Heart right ventricle (tissue), 16 donors: Measurements from ENCODE around the gene RPS24. TPM values are rescaled to one million over a fixed set of nuclear protein-coding genes. Genes with fewer than 3 reads are reported as not detected.

Experiments used
- ATAC-seq, 8 donors: fragments of 200-7000 bp; cut with Tn5 transposase; one replicate each; pipeline ENCODE4 v1.9.1; 2020; ENCODE audit warnings: mild to moderate bottlenecking in 8 of 8, moderate library complexity in 8 of 8, moderate number of reproducible peaks in 1 of 8
- DNase-seq, 2 donors: peaks; one replicate each; pipeline ENCODE4 v3.0.0-alpha.2; 2020
- H3K27ac ChIP-seq, 10 donors: fragments of 200-600 bp; sonication (generic) in 2 of 10; one replicate each; pipeline versions ENCODE4 v1.5.0 to v1.8.0; 2020 to 2022; ENCODE audit warnings: mild to moderate bottlenecking in 3 of 10
- H3K27me3 ChIP-seq, 7 donors: fragments of 200-600 bp; one replicate each; pipeline ENCODE4 v1.8.0; 2021 to 2022; ENCODE audit warnings: mild to moderate bottlenecking in 2 of 7
- H3K36me3 ChIP-seq, 9 donors: fragments of 200-600 bp; sonication (generic) in 1 of 9; one replicate each; pipeline versions ENCODE4 v1.5.0 to v1.8.0; 2020 to 2022; ENCODE audit warnings: mild to moderate bottlenecking in 2 of 9
- H3K4me1 ChIP-seq, 9 donors: fragments of 200-600 bp; sonication (generic) in 1 of 9; one replicate each; pipeline versions ENCODE4 v1.5.0 to v1.8.0; 2020 to 2022; ENCODE audit warnings: mild to moderate bottlenecking in 4 of 9
- H3K4me3 ChIP-seq, 10 donors: fragments of 200-600 bp; sonication (generic) in 2 of 10; one replicate each; pipeline versions ENCODE4 v1.5.0 to v1.8.0; 2020 to 2022; ENCODE audit warnings: mild to moderate bottlenecking in 7 of 10, moderate library complexity in 2 of 10
- H3K9me3 ChIP-seq, 11 donors: fragments of 200-600 bp in 10 of 11; sonication (generic) in 2 of 11; one replicate each; pipeline versions ENCODE4 v1.5.0 to v1.8.0; 2013 to 2022; ENCODE audit warnings: mild to moderate bottlenecking in 2 of 11, control low read depth in 1 of 11, moderate library complexity in 1 of 11
- WGBS, 2 donors: extraction: QIAGEN DNeasy Blood & Tissue Kit; methylation state at CpG; one replicate each; pipeline ENCODE4 v1.1.7; 2013; ENCODE audit warnings: inconsistent platforms in 1 of 2; 5-methylcytosine and 5-hydroxymethylcytosine counted together
- intact Hi-C, 10 donors: fragments of 100-400 bp; cut with DNase I; formaldehyde crosslinking; loops; one replicate each; pipeline versions ENCODE4 v1.11.1 to v1.14.2; 2022
- polyA plus RNA-seq, 2 donors: library from polyadenylated mRNA; stranded (reverse); fragments of 200-250 nt; gene quantifications; one replicate each; pipeline ENCODE4 v1.2.3, GENCODE V29; 2013
- total RNA-seq, 10 donors: library from RNA; stranded (reverse); fragmentation: NEBNext Ultra II Directional in 3 of 10; extraction: Animal tissue kit (Norgen Biotek cat#: 25700) in 3 of 10; gene quantifications; one replicate each; pipeline versions ENCODE4 v1.2.1 to v1.2.4, GENCODE V29; 2021 to 2023
- TF ChIP-seq, protein P1 (sequence below), 9 donors: fragments of 200-600 bp; sonication (generic) in 2 of 9; IDR thresholded peaks; one replicate each; pipeline versions ENCODE4 v1.5.0 to v1.8.0; 2021 to 2022; ENCODE audit warnings: antibody characterized with exemption in 9 of 9, mild to moderate bottlenecking in 5 of 9, moderate library complexity in 1 of 9
- donor health status: Arrhythmogenic right ventricular cardiomyopathy.
- donor health status: ischemic (EF 13 %, LVEDD 7.1; RV severe dilation, severe dysfunction).
- donor health status: healthy with polysubstance abuse.
- donor health status: DM: no; HTN: yes; CAD: no.
- donor health status: DM: no; HTN: no; CAD: no.
- donor health status: ischemic (EF 25% LVEDD 6.9; RV normal size, moderate dysfunction).
- donor health status: ischemic (EF 25% LVEDD 5.7; RV mildly dilated, moderate dysfunction).
- donor health status: healthy.
- donor health status: DM: yes; HTN: yes; CAD: no.
- donor health status: Ischemic cardiomyopathy.
- donor health status: ischemic (EF 35%, LVEDD 5.7; RV mildly dilated, moderate dysfunction).
- donor health status: nonischemic (EF 11% LVEDD 7.7; RV severe dilation, severe dysfunction).
- donor health status: DM: yes; HTN: yes; CAD: no.
- donor health status: PGD.
- donor health status: ischemic (EF 29% LVEDD 5.4; RV normal size, mild dysfunction).
- donor health status: nonischemic (EF 23%, LVEDD 6.1; RV moderate dilation, normal function).

The RPS24 gene
- total and polyA plus RNA-seq, 12 donors: 568 to 4,355 (median 813) TPM

DNA sequence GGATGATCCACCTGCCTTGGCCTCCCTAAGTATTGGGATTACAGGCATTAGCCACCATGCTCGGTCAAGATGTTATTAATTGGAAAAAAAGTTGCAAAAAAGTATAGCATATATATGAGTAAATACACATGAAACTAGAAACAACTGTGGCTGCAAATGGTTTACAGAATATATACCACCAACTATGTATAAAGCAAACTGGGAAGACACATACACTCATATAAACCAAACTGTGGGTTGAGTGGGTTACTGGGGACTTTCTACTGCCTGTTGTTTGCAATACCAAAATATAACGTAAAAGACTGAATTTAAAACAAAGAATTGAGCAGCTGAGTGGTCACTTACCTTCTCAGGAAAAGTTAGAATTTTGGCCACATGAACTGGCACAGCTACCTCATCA lies 12.5 kb upstream of the RPS24 start:
- H3K27ac ChIP-seq: no peak overlapping the region
- H3K27me3 ChIP-seq: no peaks in the 10 kb centered on the region
- peaks cover 0 to 100% (median 94%) of the 10 kb centered on the region in 9 donors for H3K36me3 ChIP-seq
- no peak overlapping the region for H3K4me3 ChIP-seq
- DNase-seq (no peak), ATAC-seq (no peak)
- intact Hi-C loops: no loop called here
- no peaks in the 10 kb centered on the region for H3K4me1 ChIP-seq
- no peaks in the 10 kb centered on the region for H3K9me3 ChIP-seq
- WGBS, 2 donors: 91 to 95% methylated on average over 2 of the region's 2 CpGs
- TF ChIP-seq, protein P1, sequence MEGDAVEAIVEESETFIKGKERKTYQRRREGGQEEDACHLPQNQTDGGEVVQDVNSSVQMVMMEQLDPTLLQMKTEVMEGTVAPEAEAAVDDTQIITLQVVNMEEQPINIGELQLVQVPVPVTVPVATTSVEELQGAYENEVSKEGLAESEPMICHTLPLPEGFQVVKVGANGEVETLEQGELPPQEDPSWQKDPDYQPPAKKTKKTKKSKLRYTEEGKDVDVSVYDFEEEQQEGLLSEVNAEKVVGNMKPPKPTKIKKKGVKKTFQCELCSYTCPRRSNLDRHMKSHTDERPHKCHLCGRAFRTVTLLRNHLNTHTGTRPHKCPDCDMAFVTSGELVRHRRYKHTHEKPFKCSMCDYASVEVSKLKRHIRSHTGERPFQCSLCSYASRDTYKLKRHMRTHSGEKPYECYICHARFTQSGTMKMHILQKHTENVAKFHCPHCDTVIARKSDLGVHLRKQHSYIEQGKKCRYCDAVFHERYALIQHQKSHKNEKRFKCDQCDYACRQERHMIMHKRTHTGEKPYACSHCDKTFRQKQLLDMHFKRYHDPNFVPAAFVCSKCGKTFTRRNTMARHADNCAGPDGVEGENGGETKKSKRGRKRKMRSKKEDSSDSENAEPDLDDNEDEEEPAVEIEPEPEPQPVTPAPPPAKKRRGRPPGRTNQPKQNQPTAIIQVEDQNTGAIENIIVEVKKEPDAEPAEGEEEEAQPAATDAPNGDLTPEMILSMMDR (IDR thresholded peaks at IDR 0.05): no peak

DNA sequence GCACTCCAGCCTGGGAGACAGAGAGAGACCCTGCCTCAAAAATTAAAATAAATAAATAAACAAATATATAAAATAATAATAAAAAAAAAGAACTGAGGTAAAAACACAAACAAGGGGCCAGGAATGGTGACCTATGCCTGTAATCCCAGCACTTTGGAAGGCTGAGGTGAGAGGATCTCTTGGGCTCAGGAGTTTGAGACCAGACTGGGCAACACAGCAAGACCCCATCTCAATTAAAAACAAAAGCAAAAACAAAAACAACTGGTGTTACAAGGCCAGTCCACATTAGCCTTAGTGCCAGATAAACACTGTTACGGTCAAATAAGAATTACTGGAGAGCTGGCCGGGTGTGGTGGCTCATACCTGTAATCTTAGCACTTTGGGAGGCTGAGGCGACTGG lies 9.9 kb upstream of the RPS24 start:
- no peaks in the 10 kb centered on the region for H3K9me3 ChIP-seq
- H3K27me3 ChIP-seq: no peaks in the 10 kb centered on the region
- no peak overlapping the region for H3K27ac ChIP-seq
- H3K36me3 ChIP-seq: peaks cover 0 to 85% (median 71%) of the 10 kb centered on the region in 9 donors
- TF ChIP-seq, protein P1 (IDR thresholded peaks at IDR 0.05): no peak
- intact Hi-C loops: no loop called here
- 98 to 100% methylated on average over 3 of the region's 3 CpGs for WGBS, 2 donors
- H3K4me1 ChIP-seq: peaks cover 6 to 20% (median 15%) of the 10 kb centered on the region in 9 donors
- no peak for DNase-seq
- no peak overlapping the region for H3K4me3 ChIP-seq
- ATAC-seq: no peak

DNA sequence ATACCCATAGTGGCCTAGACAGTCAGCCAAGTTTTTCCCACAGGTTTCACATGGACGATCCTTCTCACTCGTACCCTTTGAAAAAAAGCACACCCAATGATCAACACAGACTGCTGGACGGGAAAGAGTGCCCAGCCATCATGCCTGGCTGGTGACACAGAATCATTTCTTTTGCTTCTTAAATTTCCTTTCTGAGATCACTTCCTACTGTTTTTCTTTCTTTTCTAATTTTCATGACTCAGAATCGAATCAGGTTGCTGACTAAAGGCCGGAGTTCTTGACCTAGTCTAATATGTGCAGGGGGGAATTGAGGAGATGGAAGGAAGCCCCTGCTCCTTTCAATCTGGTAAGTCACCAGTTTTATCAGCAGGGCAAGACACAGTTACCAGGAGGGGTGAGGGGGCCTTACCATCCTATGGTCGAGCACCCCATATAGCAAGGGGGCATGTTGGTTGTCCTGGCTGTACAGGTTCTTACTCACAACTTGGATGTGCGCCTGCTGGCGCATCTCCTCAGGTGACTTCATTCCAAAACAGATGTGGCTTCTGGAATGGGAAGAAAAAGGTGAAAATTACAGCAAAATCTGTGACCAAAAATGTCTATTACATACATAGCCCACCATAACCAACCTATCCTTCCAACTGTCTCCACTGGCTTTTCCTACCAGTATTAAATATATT lies 7.8 kb upstream of the RPS24 start:
- Histone ChIP-seq H3K27me3 (no peaks in the 10 kb centered on the region), H3K36me3 (peaks cover 0 to 64% (median 52%) of the 10 kb centered on the region in 9 donors), H3K9me3 (no peaks in the 10 kb centered on the region), H3K27ac (no peak overlapping the region), H3K4me3 (no peak overlapping the region), H3K4me1 (peaks cover 8 to 31% (median 20%) of the 10 kb centered on the region in 9 donors)
- 91 to 92% methylated on average over 8 of the region's 8 CpGs for WGBS, 2 donors
- DNase-seq (no peak), ATAC-seq (no peak)
- TF ChIP-seq, protein P1 (IDR thresholded peaks at IDR 0.05): no peak
- intact Hi-C loops: no loop called here

DNA sequence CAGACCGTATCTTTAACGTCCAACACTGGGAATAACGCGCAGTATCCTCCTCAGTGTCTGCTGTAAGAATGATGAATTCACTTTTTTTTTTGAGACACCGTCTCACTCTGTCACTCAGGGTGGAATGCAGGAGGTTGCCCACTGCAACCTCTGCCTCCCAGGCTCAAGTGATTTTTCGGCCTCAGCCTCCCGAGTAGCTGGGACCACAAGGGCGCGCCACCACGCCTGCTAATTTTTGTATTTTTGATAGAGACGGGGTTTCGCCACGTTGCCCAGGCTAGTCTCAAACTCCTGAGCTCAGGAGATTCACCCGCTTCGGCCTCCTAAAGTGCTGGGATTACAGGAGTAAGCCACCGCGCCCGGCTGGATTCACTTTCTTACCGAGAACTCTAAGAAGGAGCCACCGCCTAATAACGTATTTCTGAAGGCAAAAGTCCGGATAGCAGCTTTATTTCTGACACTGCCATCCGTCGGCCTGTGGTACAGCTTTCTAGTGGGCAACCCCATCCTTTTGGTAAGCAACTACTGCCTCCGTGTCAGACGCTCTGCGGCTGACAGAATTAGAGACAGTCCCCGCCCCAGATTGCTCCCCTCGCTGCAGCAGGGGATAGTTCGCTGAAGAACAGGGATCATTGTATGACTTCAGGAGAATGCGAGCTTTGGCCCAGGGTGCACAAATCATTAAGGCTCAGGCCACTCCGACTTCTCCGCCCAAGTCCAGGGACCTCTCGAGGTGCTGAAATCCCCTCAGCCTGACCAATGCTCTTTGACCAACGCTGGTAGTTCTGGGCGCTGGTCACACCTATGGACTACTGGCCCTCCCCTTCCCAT lies 5.0 kb upstream of the RPS24 start:
- Histone ChIP-seq H3K4me3 (peak overlapping the region; percentile 60 to 100 (median 83)), H3K4me1 (peaks cover 8 to 37% (median 20%) of the 10 kb centered on the region in 9 donors), H3K36me3 (peaks cover 0 to 35% (median 24%) of the 10 kb centered on the region in 9 donors), H3K27ac (peak overlapping the region in 9 of 10 donors; percentile 48 to 82 (median 78)), H3K9me3 (no peaks in the 10 kb centered on the region), H3K27me3 (no peaks in the 10 kb centered on the region)
- intact Hi-C loops: no loop called here
- TF ChIP-seq, protein P1 (IDR thresholded peaks at IDR 0.05): no peak
- no peak for DNase-seq
- WGBS, 2 donors: 33 to 39% methylated on average over 36 of the region's 36 CpGs
- ATAC-seq: peak in 7 of 8 donors; percentile 4 to 40 (median 17)
